CD4-positive, alpha-beta T cell treated with Interleukin-6 at 100 ng/mL for 8 hours (primary cell): Measurements from ENCODE around the gene SAMD4A.

Experiments used
- DNase-seq: peaks from one replicate; pipeline ENCODE4 v3.0.0-alpha.2; 2020; ENCODE audit warnings: mixed read lengths, low spot score

SAMD4A gene

DNA sequence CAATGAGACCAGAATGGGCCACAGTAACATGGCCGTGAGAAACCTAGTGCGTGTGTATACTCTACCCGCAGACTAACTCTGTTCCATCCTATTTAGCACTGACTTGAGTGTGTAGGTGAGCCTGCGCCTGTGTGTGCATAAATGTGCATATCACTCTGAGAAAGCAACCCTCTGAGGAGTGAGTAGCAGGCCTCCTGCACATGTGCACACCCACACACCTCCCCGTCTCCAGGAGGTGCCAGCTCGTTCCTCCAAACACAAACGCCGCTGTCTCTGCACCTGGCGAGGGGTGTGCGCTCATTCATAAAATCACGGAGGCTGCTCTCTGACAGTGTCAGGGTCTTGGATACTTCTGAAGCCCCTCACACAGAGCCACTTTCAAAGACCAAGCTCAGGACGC is 196.8 kb downstream of the SAMD4A start:
- DNase-seq = no peak

DNA sequence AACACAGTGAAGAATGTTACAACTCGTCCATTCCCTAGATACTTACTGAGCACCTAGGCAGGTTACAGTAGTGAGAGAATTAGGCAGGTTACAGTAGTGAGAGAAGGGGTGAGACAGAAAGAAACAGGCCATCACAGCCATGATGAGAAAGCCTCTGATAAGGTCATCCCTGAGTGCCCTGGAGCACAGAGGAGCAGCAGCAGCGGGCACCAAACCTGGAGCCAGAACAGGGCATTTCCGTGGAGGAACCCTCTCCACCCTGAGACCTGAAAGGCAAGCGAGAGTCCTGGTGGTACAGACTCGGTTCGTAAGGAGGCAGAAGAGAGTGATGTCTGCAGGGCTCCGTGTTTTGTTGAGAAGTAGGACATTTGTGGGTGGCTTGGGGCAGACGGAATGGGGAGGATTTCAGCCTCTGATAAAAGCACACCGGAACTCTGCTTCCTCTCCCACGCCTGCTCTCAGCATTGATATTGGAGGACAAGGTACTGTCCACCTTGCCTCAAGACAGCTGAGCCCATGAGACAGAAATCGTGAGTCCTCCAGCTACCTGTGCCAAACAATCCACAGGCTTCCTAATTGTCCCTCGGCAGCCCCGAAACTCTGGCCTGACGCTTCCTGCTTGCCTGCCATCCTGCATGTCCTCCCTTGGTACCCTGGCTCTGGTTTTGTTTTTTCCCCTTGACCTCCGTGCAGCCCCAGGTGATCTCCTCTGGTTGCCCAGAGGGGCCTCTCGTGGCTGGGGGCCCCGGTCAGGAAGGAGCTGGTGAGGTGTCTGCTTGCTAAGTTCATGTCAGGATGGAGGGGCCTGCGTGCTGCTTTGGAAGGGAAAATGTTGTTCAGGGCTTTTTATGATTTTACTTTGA is 199.6 kb downstream of the SAMD4A start:
- DNase-seq = no peak

DNA sequence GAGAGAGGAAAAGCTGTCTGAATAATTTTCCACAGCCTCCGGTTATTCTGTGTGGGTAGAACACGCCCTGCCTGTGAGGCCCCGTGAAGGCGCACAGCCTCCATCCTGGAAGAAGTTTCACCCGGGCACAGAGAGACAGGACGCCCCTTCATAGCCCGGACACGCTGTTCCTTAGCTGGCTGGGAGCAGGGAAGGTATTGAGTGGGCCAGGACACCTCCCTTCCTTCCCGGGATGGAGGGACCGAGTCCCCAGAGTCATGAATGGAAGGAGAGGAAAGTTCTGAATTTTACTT is 200.2 kb downstream of the SAMD4A start:
- no peak for DNase-seq

DNA sequence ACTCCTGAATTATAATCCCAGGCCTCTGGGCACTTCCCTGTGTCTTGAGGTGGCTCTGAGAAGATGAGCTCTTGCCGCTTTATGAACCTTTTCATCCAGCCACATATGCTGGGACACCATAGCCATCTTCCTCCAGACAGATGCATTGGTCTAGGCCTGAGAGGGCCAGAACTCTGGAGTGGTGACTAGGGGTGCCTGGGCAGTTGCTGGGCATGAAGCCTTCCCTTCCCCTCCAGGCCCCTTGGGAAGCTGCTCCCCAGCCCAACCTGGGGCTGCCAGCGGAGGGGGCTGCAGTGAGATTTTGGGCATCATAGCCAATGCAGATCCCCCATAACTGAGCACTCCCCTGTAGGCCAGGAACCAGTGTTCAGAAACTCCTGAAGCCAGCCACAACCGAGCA is 200.5 kb downstream of the SAMD4A start:
- no peak for DNase-seq

DNA sequence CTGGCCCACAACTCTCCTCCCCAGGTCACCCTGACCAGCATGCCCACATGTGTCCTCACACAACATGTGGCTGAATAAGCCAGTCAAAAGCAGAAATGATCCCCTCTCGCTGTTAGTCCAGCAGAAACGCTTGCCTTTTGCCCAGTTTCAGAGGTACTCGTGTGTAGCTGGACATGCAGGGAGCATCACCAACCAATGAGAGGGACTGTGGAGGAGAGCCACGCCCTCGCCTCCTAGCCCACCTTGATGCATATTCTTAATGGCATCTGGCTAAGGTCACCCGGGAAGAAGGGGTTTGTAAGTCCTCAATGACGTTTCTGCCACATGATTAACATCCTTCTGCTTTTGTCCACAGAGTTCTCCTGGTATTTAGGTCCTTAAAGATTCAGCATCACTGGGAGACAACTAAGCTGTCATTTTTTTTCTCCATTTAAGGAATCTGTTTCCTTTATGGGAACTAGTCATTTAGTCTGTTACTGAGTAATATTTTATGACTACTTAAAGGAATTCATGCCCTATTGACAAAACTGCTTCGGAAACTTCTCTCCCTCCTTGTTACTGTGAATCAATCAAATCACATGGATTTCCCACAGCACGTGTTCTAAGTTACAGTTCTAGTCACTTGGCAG is 201.7 kb downstream of the SAMD4A start:
- DNase-seq = no peak

DNA sequence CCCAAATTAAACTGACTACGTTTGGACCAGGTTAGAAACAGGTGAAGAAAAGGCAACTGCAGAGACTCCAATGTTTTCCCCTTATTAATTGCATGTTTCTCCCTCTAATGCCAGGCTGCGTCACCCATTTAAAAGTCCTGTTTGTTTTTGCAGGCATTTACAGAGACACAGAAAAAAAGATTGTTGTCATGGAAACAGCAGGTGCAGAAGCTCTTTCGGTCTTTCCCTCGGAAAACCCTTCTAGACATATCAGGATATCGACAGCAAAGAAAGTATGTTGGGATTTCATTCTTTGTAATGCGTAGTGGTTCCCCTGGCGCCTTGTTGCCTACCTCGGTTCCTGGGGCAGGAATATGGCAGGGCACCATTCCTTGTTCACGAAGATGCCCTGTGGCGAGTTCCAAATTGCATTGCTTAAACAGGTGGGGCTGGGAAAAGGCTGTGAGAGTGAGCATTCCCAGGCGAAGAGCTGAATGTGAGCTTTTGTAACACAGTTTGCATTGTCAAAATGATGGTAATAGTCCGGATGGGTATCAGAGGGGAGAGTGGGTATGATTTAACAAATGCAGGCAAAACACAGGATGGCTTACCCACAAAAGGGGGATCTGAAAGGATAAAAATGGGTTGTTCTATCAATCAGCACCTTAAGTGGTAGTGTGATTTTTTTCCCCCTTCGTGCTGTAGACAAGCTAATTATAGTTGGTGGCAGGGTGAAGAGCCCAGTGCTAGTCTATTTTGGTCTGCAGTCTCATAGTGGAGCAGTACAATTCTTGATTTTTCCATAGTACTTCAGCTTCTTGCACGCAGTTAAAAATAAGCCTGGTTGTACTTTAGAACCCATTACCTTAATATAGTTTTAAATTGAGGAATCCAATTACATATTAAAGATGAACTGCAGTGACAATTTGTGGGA is 203.3 kb downstream of the SAMD4A start:
- DNase-seq = no peak

DNA sequence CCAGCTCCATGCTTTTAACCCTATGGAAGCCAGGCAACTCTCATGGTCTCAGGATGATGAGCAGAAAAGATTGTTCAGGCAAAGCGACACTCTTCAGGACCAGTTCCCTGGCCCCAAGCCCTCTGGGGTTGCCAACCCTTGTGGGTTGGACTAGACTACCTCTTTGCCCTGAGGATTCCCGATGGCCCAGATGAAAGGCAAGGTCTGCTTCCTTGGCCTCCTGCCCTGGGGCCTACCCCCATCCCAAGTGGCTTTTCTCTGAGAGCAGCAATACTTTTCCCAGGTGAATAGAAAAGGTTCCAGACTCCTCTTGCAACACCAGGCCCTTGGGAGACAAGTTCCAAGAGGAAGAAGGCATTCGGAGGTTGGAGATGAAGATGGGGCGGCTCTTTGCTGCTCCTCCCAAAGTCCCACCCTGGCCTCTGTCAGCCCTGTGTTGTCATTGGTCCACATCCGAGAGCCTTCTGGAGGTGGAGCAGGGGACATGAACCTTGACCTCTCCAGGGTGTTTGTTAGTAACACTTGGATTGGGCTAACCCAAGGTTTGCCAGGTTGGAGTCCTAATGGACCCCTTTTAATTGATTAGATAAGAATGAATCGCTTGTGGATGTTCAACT is 204.6 kb downstream of the SAMD4A start:
- no peak for DNase-seq

DNA sequence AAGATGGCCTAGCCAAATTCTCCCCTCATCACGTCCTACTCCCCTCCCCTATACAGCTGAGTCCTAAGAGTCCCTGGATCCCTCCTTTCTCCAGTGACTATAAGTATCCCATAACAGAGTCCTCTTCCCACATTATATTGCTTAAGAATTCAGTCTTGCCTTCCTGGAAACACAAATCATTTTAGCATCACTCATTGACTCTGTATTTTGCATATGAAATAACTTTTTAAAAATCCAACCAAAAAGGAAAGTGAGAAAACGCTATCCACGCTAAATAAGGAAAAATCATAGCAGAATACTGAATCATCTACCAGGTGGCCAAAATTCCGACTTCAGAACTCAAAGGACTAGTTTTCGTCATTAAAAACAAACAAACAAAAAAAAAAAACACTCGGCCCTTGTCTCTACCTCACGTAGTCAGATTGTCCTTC is 205.5 kb downstream of the SAMD4A start:
- no peak for DNase-seq

DNA sequence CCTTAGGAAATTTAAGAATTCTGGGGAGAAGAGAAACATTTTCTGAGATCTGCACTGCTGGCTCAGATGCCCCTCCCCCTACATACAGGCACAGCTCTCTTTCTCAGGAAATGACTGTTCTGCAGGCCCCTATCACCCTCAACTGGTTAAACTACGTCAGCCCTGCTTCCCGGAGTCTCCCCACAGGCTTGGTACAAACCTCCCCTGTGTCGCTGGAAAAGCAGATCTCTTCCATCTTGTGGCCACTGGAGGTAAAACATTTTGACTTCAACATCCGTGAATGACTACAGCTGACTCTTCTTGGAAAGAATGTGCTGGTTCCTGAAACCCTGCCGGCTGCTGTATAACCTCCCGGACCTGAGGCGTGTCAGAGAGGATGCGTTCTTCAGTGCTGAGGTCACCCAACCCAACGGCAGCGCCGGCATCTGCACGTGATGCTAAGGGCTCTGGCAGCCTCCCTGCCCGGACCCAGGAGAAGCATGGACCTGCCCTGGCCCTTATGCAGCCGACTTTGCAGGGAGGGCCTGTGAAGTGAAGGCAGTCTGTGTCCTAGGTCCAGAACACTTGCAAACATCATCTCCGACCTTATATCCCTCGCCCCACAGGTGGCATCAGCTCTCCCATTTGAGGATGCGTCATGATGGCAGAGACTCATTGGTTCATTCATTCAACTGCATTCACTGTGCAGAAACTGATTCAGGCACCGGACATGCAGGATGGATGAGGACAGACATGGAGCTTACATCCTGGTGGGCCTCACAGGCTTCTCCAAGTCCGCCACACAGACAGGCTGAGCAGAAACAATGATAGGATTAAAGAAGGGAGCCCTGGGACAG is 206.5 kb downstream of the SAMD4A start:
- peak; percentile 53 for DNase-seq

DNA sequence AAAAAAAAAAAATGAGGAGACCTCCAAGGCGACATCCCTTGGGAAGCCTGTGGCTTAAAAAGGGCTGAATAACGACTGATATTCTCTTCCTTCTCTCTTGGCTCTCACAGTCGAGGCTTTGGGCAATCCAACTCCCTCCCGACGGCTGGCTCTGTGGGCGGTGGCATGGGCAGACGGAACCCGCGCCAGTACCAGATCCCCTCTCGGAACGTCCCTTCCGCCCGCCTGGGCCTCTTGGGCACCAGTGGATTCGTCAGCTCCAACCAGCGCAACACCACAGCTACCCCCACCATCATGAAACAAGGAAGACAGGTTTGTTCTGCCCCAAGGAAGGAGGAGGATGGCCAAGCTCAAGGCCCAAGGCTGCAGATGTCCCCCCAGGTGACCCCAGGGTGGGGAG is 207.9 kb downstream of the SAMD4A start:
- no peak for DNase-seq

DNA sequence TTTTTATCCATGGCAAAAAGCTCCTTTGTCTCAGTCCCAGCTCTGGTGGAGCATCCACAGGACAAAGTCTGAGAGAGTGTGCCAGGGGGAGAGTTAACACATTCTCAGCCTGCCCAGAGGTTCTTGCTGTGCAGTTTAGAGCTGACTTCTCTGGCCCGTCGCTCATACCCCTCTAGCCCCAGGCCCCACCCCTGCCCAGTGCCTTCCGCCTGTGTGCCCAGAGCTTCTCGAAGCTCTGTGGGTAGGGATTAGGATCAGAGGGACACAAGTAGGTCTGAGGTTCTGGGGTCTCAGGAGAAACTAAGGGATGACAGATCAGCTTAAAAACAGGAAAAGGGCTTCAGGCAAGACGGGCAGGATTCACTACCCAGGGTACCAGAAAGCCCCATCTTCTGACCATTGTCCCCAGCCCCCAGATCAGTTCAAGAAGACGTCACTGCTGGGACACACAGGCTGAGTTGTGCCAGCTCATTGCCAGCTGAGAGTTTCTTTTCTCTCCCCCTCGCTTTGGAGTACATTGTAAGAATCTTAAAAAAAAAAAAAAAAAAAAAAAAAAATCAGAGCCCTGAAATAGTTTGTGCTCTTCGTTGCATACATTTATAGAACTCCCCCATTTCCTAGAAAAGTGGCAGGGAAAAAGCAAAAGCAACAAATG is 208.7 kb downstream of the SAMD4A start:
- no peak for DNase-seq

DNA sequence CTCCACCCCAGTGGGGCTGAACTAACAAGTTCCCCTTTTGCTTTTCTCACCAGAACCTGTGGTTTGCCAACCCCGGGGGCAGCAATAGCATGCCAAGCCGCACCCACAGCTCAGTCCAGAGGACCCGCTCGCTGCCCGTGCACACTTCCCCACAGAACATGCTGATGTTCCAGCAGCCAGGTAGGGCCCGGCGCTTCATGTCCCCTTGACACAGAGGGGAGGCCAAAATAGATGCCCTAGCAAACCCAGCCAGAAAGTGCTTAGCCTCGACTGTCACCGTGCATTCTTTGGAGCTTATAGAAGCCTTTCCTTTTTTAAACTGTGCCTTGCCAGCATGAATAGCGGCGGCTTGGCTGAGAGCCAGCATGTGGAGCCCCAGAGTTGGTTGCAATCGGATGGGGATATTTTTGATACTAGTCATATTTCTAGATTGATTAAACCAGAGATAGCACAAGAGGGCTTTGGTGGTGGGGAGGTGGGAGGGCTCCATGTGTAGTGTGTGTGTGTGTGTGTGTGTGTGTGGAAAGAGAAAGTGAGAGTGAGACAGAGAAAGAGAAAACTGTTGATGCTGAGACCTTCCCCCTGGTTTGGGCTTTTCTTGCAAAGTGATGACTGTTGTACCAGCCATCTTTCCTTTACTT is 209.6 kb downstream of the SAMD4A start:
- peak; percentile 8 for DNase-seq

DNA sequence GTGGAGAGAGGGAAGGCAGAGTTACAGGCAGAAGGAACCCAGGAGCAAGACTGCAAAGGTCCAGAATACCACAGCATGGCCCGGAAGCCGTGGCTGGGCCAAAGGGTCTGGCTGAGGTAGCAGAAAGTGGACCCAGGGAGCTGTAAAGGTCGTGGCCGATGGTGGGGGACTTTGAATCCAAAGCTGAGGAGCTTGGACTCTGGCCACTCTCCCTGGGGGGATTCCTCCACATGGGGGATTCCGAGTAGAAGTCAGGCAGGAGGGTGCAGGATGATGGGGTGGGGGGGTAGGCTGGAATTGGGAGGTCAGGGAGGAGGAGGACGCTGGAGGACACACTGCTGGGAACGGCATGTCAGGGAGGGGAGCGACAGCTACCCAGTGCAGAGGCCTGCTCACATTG is 210.5 kb downstream of the SAMD4A start:
- no peak for DNase-seq

DNA sequence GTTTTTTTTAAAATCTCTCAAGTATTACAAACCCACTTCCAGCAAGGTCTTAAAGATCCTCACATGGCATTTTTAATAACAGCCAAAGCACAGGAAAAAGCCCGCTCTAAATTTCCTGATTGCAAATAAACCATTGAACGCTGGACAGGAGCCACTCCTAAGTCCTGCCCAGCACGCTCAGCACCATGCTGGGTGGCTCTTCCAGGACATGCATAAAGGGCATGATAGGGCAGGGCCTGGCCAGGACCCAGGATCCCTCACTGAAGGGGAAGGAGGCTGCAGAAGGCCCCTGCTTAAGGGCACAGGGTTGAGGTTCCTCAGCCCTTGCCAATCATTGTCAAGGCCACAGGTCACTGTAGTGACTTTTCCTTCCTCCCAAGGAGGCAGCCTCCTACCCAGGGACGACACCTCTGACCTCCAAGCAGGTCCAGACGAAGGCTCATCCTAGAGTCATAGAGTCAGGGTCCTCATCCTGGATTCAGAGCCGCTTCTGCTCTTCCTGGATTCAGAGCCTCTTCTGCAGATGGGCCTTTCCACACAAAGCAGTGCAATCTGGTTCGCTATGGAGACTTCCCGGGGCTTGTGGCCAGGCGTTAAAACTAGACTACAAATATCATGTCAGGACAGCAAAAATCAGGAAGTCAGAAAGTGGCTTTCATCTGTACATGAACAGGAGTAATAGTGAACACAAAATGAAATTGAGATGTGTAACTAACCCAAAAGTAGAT is 211.9 kb downstream of the SAMD4A start:
- DNase-seq = no peak

DNA sequence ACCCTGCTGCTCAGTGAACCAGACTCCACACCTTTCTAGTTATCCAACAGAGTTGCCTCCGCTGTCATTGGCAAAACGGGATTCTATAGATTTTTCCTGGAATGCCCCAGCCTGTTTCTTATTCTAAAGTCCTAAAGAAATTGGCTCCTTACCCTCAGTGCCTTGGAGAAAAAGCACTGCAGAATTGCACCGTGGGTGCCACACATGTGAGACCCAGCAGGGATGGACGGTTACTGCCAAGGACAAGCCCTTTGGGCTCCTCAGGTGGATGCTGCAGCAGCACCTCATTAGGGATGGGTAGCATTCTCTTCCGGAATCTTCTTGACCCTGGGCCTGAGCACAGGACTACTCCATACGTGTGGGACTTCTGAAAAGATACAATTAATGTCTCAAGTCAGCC is 214.2 kb downstream of the SAMD4A start:
- DNase-seq = no peak

DNA sequence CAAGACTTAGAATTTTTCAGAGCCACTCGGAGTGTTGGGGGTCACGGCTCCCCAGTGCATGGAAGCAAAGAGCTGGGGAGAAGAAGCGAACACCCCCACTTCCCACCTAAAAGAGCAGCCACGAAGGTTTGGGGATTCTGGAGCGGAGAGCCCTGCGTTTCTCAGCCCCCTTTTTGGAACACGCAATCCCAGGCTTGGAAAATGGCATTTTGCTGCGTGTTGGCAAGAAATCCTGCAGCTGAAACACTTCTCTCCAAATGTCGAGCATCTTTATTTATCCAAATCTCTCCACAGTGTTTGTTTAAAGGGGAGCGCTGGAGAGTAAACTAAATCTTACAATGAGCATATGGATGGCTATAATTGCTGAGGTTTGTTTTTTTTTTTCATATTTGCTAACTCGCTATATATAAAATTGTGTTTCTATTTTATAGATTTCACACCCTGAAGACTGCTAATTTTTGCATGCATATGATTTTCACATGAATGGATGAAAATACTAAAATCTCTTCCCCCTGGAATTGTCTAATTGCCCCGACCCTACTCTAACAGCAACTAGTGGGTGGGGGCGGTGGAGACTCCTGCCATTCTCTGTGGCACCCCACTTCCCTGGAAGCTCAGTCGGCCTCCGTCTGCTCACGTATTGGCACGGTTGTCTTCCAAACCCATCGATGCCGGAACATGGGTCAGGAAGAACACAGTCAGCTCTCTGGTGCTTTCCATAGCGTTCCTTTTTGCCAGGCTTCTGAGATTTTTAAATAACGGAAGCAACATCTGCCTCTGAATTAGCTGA is 215.2 kb downstream of the SAMD4A start:
- no peak for DNase-seq

DNA sequence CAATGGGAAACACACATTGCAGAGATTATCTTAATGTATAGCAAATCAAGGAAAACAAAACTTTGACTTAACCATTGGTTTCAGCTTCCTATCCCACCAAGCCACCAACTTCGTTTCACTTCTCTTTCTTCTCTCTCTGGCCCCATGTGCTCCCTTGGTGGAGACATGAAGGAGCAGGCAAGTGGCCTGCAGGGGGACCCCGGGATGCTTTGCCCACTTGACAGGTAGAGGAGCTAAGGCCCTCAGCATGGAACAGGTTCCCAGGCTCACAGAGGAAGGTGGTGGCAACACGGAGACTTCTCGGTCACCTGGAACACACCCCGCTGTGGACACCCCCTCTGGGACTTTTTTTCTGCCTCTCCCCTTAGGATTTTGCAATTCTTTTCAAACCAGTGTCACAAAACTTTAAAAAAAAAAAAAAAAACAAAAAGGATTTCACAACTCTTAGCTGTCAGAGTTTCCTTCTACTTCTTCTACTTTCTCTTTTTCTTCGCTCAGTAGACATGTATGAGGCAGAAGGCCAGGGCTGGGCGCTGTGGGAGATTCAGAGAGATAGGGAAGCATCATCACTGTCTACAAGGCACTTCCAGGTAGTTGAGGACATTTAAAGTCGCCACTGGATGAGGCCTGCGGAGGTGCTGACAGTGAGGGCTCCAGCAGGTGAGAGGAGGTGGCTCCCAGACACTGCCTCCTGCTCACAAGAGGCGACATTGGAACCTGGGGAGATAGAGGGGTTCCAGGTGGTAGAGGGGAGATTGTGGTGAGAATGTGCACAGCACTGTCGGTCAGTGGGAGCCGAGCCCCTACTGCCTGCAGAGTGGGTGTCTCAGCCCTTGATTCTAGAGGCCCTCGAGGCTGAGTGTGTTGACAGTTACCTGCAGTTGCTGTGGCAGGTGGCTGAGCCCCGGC is 216.1 kb downstream of the SAMD4A start:
- no peak for DNase-seq

DNA sequence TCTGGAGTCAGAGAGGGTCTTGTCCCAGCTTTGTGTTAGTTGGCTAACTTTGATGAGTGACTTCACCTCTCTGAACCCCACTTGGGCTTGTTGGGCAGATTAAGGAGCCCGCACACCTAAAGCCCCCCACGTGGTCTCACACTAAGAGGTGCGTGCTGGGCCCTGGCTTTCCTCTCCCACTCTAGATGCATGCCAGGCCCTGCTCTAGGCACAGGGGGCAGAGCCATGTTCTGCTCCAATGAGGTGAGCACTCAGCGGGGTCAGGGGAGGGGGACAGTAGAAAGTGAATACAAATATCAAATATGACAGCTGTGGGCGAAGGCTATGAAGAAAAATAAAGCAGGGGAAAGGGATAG is 216.7 kb downstream of the SAMD4A start:
- DNase-seq = no peak
